GM21825 (cell line): ENCODE data around the gene TMEM42.

Experiments
- ATAC-seq: cut with Tn5 transposase; IDR thresholded peaks from one replicate; pipeline ENCODE4 v1.9.1; 2021; ENCODE audit warnings: mild to moderate bottlenecking, moderate library complexity; ENCODE audit not compliant: unreplicated experiment

TMEM42 gene

GRCh38 chr3:44906997-44907396 lies 45.3 kb downstream of the TMEM42 start:
- ATAC-seq: no peak

GRCh38 chr3:44907612-44908011 lies 45.9 kb downstream of the TMEM42 start:
- ATAC-seq: no peak

GRCh38 chr3:44909063-44909462 lies 47.4 kb downstream of the TMEM42 start:
- ATAC-seq: no peak

GRCh38 chr3:44910693-44911092 lies 49.0 kb downstream of the TMEM42 start:
- no peak for ATAC-seq

DNA sequence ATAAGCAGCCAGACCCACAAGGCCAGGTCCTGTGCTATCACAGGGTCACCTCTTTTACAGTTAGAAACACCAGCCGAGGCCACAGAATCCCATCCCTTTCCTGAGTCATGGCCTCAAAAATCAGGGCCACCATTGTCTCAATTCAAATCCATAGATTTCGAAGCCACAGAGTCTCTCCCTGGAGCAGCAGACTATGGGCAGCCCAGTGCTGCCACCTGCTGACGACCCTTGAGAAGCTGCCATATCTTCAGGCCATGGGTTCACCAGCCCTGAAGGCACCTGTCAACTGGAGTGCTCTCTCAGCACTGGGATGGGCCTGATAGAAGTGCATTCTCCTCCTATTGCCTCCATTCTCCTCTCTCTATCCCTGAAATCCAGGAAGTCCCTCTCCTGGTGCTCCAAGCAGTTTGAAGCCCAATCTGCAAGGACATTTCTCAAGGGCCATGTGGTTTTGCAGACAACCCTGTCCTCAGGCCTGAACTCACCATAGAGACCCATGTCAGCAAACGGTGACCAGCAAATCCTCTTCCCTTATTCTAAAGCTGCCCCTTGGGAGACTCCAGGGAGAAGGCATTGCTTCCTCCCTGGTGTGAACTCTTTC lies 52.3 kb downstream of the TMEM42 start:
- no peak for ATAC-seq

- no peak for ATAC-seq
Measured at GRCh38 chr3:44914936-44915335, 53.2 kb downstream of the TMEM42 start.
